Hepatocyte (in vitro differentiated cells): Measurements from ENCODE around the gene FRRS1.

Experiments used
- EZH2 ChIP-seq: fragments of 200-600 bp; sonication (generic); IDR thresholded peaks from 2 replicates; pipeline ENCODE4 v1.6.1; 2016; ENCODE audit warnings: antibody characterized with exemption, mild to moderate bottlenecking, borderline replicate concordance
- EZH2phosphoT487 ChIP-seq: fragments of 200-600 bp; sonication (generic); IDR thresholded peaks from one replicate; pipeline ENCODE4 v1.6.1; 2018; ENCODE audit warnings: antibody characterized with exemption, mild to moderate bottlenecking, low read depth, moderate library complexity; ENCODE audit not compliant: unreplicated experiment, severe bottlenecking
- TF ChIP-seq, protein P1 (sequence below): fragments of 200-600 bp; sonication (generic); IDR thresholded peaks from 2 replicates; pipeline ENCODE4 v1.5.1; 2016; ENCODE audit warnings: antibody characterized with exemption, mild to moderate bottlenecking; ENCODE audit not compliant: poor library complexity

DNA sequence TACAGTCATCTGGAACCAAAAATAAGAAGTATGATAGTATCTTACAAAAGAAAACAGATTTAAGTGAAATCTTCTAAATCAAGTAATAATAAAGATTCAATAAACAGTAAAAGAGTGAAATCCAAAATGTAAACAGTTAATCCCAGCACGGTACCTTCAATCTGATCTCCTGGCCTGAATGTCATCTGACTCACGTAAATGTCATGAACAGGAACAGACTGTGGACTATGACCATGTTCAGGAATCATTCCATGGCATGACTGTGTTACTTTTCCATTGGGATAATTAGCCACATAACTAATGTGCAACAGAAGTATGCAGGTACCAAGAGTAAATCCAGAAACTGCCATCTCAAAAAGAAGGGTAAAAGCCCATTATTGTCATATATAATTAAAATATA is 18.0 kb downstream of the FRRS1 start:
- TF ChIP-seq, protein P1, sequence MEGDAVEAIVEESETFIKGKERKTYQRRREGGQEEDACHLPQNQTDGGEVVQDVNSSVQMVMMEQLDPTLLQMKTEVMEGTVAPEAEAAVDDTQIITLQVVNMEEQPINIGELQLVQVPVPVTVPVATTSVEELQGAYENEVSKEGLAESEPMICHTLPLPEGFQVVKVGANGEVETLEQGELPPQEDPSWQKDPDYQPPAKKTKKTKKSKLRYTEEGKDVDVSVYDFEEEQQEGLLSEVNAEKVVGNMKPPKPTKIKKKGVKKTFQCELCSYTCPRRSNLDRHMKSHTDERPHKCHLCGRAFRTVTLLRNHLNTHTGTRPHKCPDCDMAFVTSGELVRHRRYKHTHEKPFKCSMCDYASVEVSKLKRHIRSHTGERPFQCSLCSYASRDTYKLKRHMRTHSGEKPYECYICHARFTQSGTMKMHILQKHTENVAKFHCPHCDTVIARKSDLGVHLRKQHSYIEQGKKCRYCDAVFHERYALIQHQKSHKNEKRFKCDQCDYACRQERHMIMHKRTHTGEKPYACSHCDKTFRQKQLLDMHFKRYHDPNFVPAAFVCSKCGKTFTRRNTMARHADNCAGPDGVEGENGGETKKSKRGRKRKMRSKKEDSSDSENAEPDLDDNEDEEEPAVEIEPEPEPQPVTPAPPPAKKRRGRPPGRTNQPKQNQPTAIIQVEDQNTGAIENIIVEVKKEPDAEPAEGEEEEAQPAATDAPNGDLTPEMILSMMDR = no peak
- TF ChIP-seq EZH2 (no peak), EZH2phosphoT487 (no peak)
